ENCODE results near the gene LARGE2.

DNA sequence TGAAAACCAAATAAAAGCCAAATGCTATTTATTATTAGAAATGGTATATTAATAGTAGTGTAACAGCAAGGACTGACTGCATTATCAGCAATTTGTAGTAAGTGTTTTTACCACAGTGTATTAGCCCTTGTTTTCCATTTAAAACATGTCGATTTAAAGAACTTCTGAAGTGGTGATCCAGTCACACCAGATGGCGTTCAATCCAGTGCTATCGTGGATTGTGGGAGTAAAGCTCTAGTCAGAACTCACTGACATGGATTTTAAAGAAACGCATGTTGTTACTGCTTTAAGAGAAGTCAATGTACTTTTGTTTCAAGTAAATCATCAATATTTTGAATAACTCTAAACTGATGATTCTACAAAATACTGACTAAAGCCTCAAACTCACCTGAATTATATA lies 51.1 kb downstream of the LARGE2 start:
- TF ChIP-seq, protein P1, sequence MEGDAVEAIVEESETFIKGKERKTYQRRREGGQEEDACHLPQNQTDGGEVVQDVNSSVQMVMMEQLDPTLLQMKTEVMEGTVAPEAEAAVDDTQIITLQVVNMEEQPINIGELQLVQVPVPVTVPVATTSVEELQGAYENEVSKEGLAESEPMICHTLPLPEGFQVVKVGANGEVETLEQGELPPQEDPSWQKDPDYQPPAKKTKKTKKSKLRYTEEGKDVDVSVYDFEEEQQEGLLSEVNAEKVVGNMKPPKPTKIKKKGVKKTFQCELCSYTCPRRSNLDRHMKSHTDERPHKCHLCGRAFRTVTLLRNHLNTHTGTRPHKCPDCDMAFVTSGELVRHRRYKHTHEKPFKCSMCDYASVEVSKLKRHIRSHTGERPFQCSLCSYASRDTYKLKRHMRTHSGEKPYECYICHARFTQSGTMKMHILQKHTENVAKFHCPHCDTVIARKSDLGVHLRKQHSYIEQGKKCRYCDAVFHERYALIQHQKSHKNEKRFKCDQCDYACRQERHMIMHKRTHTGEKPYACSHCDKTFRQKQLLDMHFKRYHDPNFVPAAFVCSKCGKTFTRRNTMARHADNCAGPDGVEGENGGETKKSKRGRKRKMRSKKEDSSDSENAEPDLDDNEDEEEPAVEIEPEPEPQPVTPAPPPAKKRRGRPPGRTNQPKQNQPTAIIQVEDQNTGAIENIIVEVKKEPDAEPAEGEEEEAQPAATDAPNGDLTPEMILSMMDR (IDR thresholded peaks at IDR 0.05): no peak
- no peak for TF ChIP-seq POLR2A (IDR thresholded peaks at IDR 0.05)
- TF ChIP-seq POLR2AphosphoS5 (IDR thresholded peaks at IDR 0.05): no peak
